GM12878 (cell line): ENCODE data around the gene INSIG2. TPM values are rescaled to one million over a fixed set of nuclear protein-coding genes. Genes with fewer than 3 reads are reported as not detected.

Experiments used
- ATAC-seq: fragments of 200-7000 bp; cut with Tn5 transposase; 3 replicates; pipeline ENCODE4 v1.9.1; 2020; ENCODE audit warnings: mild to moderate bottlenecking, moderate library complexity
- BruUV-seq: library from RNA; stranded (reverse); fragments of 400-500 nt; replicated peaks from 2 replicates; lab custom pipeline; 2021; lab: Mats Ljungman, UMichigan
- CTCF ChIA-PET: fragments of 300-600 bp; sonication (Branson Sonifier 250); formaldehyde crosslinking; extraction: SDS; loops from one replicate; lab custom pipeline; 2021; ENCODE audit warnings: inconsistent platforms; lab: Yijun Ruan, JAX
- POLR2A ChIA-PET: fragments of 350-600 bp; formaldehyde crosslinking; extraction: SDS; loops from one replicate; lab custom pipeline; 2021; ENCODE audit warnings: inconsistent platforms; lab: Charles Lee
- RAD21 ChIA-PET: fragments of 300-600 bp; sonication (Branson Sonifier 250); formaldehyde crosslinking; loops from one replicate; lab custom pipeline; 2023; ENCODE audit warnings: antibody characterized with exemption; ENCODE audit not compliant: unreplicated experiment; lab: Charles Lee
- SMC1A ChIA-PET: fragments of 300-600 bp; sonication (Branson Sonifier 250); formaldehyde crosslinking; loops from one replicate; lab custom pipeline; 2023; ENCODE audit not compliant: unreplicated experiment, uncharacterized antibody; lab: Charles Lee
- DNase-seq: peaks from one replicate; pipeline ENCODE4 v3.0.0-alpha.2; 2011; ENCODE audit warnings: low read depth, low spot score
- FAIRE-seq: peaks from 3 replicates; lab custom pipeline; 2011; peaks lifted over from hg19 to GRCh38; lab: Jason Lieb, UNC
- H2AFZ ChIP-seq: 2 replicates; pipeline ENCODE4 v1.6.0; 2011; ENCODE audit warnings: low read depth, low read length, control low read depth; ENCODE audit not compliant: control insufficient read depth
- H3K27ac ChIP-seq: 2 replicates; pipeline ENCODE4 v1.5.1; 2011; ENCODE audit warnings: control low read depth; ENCODE audit not compliant: control insufficient read depth, insufficient read depth
- H3K27me3 ChIP-seq, 2 experiments: replicated peaks in 1 of 2; 2 replicates each; pipeline versions ENCODE4 v1.6.0 to v1.6.1; 2011; ENCODE audit warnings: low read length in 1 of 2; ENCODE audit not compliant: control insufficient read depth in 2 of 2, insufficient read depth in 2 of 2
- H3K36me3 ChIP-seq, 2 experiments: 2 replicates each; pipeline ENCODE4 v1.5.1; 2011; ENCODE audit warnings: low read length in 1 of 2; ENCODE audit not compliant: control insufficient read depth in 2 of 2, insufficient read depth in 2 of 2
- H3K4me1 ChIP-seq: 2 replicates; pipeline ENCODE4 v1.6.1; 2011; ENCODE audit warnings: mild to moderate bottlenecking, low read length, moderate library complexity, mixed read lengths; ENCODE audit not compliant: control insufficient read depth, insufficient read depth
- H3K4me2 ChIP-seq: 2 replicates; pipeline ENCODE4 v1.6.0; 2011; ENCODE audit warnings: control low read depth; ENCODE audit not compliant: control insufficient read depth, insufficient read depth
- H3K4me3 ChIP-seq: fragments of 200-600 bp; sonication (generic); 2 replicates; pipeline ENCODE4 v1.5.1; 2016
- H3K79me2 ChIP-seq: 2 replicates; pipeline ENCODE4 v1.6.0; 2011; ENCODE audit warnings: low read length; ENCODE audit not compliant: control insufficient read depth, insufficient read depth
- H3K9ac ChIP-seq: 2 replicates; pipeline ENCODE4 v1.8.0; 2011; ENCODE audit warnings: low read length, control low read depth, mixed read lengths; ENCODE audit not compliant: control insufficient read depth, insufficient read depth
- H3K9me3 ChIP-seq: replicated peaks from 3 replicates; pipeline ENCODE4 v1.5.1; 2011; ENCODE audit warnings: mild to moderate bottlenecking, low read length; ENCODE audit not compliant: control insufficient read depth, insufficient read depth
- H4K20me1 ChIP-seq: 2 replicates; pipeline ENCODE4 v1.6.0; 2011; ENCODE audit not compliant: control insufficient read depth, insufficient read depth
- BCL3 ChIP-seq: IDR thresholded peaks from 2 replicates; pipeline ENCODE4 v1.6.1; 2011; ENCODE audit warnings: borderline replicate concordance, low read depth, mild to moderate bottlenecking, moderate library complexity, low read length; ENCODE audit not compliant: insufficient read depth, poor library complexity, severe bottlenecking
- GABPA ChIP-seq: IDR thresholded peaks from 2 replicates; pipeline ENCODE4 v1.6.1; 2014; ENCODE audit warnings: antibody characterized with exemption, low read depth, mild to moderate bottlenecking, inconsistent platforms
- IKZF1 ChIP-seq: fragments of 450-650 bp; conservative IDR thresholded peaks from 2 replicates; pipeline ENCODE4 v1.6.1; 2017; ENCODE audit warnings: antibody characterized with exemption, mild to moderate bottlenecking
- MTA2 ChIP-seq: fragments of 450-650 bp; IDR thresholded peaks from 2 replicates; pipeline ENCODE4 v1.6.1; 2016; ENCODE audit warnings: low read depth, mild to moderate bottlenecking, moderate library complexity
- PAX5 ChIP-seq: IDR thresholded peaks from 2 replicates; pipeline ENCODE4 v1.6.1; 2011; ENCODE audit warnings: low read depth, low read length, borderline replicate concordance
- POU2F2 ChIP-seq: IDR thresholded peaks from 3 replicates; pipeline ENCODE4 v1.6.1; 2011; ENCODE audit warnings: low read depth, mild to moderate bottlenecking, low read length, borderline replicate concordance
- RAD51 ChIP-seq: fragments of 450-650 bp; IDR thresholded peaks from 2 replicates; pipeline ENCODE4 v1.6.1; 2016; ENCODE audit warnings: moderate library complexity, mild to moderate bottlenecking, inconsistent platforms
- RFX5 ChIP-seq: IDR thresholded peaks from 2 replicates; pipeline ENCODE4 v1.6.1; 2011; ENCODE audit warnings: low read depth, low read length, improper control_type of control experiment
- SIX5 ChIP-seq: IDR thresholded peaks from 2 replicates; pipeline ENCODE4 v1.6.1; 2011; ENCODE audit warnings: mild to moderate bottlenecking, low read depth, low read length, moderate library complexity; ENCODE audit not compliant: severe bottlenecking
- TARDBP ChIP-seq: IDR thresholded peaks from 2 replicates; pipeline ENCODE4 v1.6.1; 2016; ENCODE audit warnings: borderline replicate concordance
- ZNF24 ChIP-seq: fragments of 450-650 bp; IDR thresholded peaks from 2 replicates; pipeline ENCODE4 v1.6.1; 2017; ENCODE audit warnings: antibody characterized with exemption, mild to moderate bottlenecking
- WGBS: methylation state at CpG from one replicate; pipeline ENCODE4 v1.1.6; 2016; ENCODE audit warnings: low lambda C conversion rate; ENCODE audit not compliant: insufficient replicate concordance, insufficient coverage; ENCODE audit errors: missing lambda C conversion rate; 5-methylcytosine and 5-hydroxymethylcytosine counted together
- in situ Hi-C: fragments of 300-500 bp; cut with MboI; formaldehyde crosslinking; loops from 9 replicates; pipeline ENCODE4 v1.14.3; 2018; ENCODE audit warnings: mixed read lengths
- intact Hi-C: fragments of 100-400 bp; cut with micrococcal nuclease; formaldehyde crosslinking; loops from one replicate; pipeline ENCODE4 v1.14.2; 2022; ENCODE audit not compliant: unreplicated experiment
- polyA plus RNA-seq, 11 experiments: library from polyadenylated mRNA; depleted of rRNA in 4 of 11; unstranded in 6 of 11; stranded (reverse) in 5 of 11; fragments of >200 nt; fragmentation: Nextera tagmentation in 4 of 11; fragmentation: Illumina TruSeq in 1 of 11; extraction: Ambion mirVana in 4 of 11; extraction: Trizol in 1 of 11; gene quantifications; 1 replicate in 1 of 11; 2 replicates in 10 of 11; pipeline versions ENCODE4 v1.2.1 to v1.2.3, GENCODE V29; 2011 to 2016; ENCODE audit warnings: inconsistent platforms in 2 of 11, missing spikeins in 2 of 11, low read depth in 1 of 11
- total RNA-seq, 4 experiments: library from RNA; depleted of rRNA in 3 of 4; stranded (reverse); fragments of >200 nt in 3 of 4; fragmentation: Illumina TruSeq in 1 of 4; extraction: Trizol in 1 of 4; gene quantifications; 2 replicates each; pipeline versions ENCODE4 v1.2.1 to v1.2.3, GENCODE V29; 2013 to 2021
- TF ChIP-seq, protein P1 (sequence below): fragments of 450-650 bp; IDR thresholded peaks from 2 replicates; pipeline ENCODE4 v1.6.1; 2016; ENCODE audit warnings: mild to moderate bottlenecking
- TF ChIP-seq, protein P2 (sequence below): fragments of 450-650 bp; formaldehyde crosslinking; IDR thresholded peaks from 2 replicates; pipeline ENCODE4 v1.5.0; 2022; ENCODE audit warnings: mild to moderate bottlenecking, missing genetic modification characterization
- TF ChIP-seq, protein P3 (sequence below): fragments of 450-650 bp; IDR thresholded peaks from 2 replicates; pipeline ENCODE4 v1.6.1; 2017; ENCODE audit warnings: low read depth, mild to moderate bottlenecking, moderate library complexity

INSIG2 gene
- total and polyA plus RNA-seq, 10 of the 15 experiments (the other 5 are each of a cell fraction or from before 2014, with no cell fraction given): 4.9 to 92.7 (median 12.0) TPM

- no peak overlapping the region for H3K4me3 ChIP-seq
- no peak for TF ChIP-seq GABPA
- TF ChIP-seq, protein P1, sequence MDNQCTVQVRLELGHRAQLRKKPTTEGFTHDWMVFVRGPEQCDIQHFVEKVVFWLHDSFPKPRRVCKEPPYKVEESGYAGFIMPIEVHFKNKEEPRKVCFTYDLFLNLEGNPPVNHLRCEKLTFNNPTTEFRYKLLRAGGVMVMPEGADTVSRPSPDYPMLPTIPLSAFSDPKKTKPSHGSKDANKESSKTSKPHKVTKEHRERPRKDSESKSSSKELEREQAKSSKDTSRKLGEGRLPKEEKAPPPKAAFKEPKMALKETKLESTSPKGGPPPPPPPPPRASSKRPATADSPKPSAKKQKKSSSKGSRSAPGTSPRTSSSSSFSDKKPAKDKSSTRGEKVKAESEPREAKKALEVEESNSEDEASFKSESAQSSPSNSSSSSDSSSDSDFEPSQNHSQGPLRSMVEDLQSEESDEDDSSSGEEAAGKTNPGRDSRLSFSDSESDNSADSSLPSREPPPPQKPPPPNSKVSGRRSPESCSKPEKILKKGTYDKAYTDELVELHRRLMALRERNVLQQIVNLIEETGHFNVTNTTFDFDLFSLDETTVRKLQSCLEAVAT: no peak
- TF ChIP-seq RFX5: no peak
- TF ChIP-seq SIX5: no peak
- no peak for TF ChIP-seq BCL3
- TF ChIP-seq ZNF24: no peak
- no peak for TF ChIP-seq PAX5
- TF ChIP-seq TARDBP: no peak
- TF ChIP-seq IKZF1: no peak
- no peak for TF ChIP-seq RAD51
- TF ChIP-seq, protein P2, sequence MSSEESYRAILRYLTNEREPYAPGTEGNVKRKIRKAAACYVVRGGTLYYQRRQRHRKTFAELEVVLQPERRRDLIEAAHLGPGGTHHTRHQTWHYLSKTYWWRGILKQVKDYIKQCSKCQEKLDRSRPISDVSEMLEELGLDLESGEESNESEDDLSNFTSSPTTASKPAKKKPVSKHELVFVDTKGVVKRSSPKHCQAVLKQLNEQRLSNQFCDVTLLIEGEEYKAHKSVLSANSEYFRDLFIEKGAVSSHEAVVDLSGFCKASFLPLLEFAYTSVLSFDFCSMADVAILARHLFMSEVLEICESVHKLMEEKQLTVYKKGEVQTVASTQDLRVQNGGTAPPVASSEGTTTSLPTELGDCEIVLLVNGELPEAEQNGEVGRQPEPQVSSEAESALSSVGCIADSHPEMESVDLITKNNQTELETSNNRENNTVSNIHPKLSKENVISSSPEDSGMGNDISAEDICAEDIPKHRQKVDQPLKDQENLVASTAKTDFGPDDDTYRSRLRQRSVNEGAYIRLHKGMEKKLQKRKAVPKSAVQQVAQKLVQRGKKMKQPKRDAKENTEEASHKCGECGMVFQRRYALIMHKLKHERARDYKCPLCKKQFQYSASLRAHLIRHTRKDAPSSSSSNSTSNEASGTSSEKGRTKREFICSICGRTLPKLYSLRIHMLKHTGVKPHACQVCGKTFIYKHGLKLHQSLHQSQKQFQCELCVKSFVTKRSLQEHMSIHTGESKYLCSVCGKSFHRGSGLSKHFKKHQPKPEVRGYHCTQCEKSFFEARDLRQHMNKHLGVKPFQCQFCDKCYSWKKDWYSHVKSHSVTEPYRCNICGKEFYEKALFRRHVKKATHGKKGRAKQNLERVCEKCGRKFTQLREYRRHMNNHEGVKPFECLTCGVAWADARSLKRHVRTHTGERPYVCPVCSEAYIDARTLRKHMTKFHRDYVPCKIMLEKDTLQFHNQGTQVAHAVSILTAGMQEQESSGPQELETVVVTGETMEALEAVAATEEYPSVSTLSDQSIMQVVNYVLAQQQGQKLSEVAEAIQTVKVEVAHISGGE (CRISPR knock-in tag): no peak
- TF ChIP-seq POU2F2: no peak
- TF ChIP-seq, protein P3, sequence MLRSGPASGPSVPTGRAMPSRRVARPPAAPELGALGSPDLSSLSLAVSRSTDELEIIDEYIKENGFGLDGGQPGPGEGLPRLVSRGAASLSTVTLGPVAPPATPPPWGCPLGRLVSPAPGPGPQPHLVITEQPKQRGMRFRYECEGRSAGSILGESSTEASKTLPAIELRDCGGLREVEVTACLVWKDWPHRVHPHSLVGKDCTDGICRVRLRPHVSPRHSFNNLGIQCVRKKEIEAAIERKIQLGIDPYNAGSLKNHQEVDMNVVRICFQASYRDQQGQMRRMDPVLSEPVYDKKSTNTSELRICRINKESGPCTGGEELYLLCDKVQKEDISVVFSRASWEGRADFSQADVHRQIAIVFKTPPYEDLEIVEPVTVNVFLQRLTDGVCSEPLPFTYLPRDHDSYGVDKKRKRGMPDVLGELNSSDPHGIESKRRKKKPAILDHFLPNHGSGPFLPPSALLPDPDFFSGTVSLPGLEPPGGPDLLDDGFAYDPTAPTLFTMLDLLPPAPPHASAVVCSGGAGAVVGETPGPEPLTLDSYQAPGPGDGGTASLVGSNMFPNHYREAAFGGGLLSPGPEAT: no peak
- TF ChIP-seq MTA2: no peak
These were observed 31.5 kb upstream of the INSIG2 start for GRCh38 chr2:118056801-118057200.

More at GRCh38 chr2:118056801-118057200, 31.5 kb upstream of the INSIG2 start:
- Histone ChIP-seq H2AFZ (no peak overlapping the region), H4K20me1 (no peaks in the 10 kb centered on the region; the same call in 1 of the 2 replicates), H3K9ac (no peak overlapping the region), H3K27ac (no peak overlapping the region), H3K79me2 (no peaks in the 10 kb centered on the region), H3K36me3 (no peaks in the 10 kb centered on the region), H3K4me2 (peak overlapping the region; percentile 92; the same call in 1 of the 2 replicates), H3K4me1 (peaks cover 41% of the 10 kb centered on the region), H3K9me3 (no peaks in the 10 kb centered on the region), H3K27me3 (no peaks in the 10 kb centered on the region)
- intact Hi-C loops: loop anchor here (5.0 kb wide), 1 partner anchor 130 kb away; no protein-coding TSS in a partner anchor
- ChIA-PET SMC1A (interaction anchor here (0.9 to 11.4 kb wide), 5 partner anchors 8 to 67 kb away, joined by 4 to 358 read pairs (median 7); partner anchors contain the start of gene INSIG2), POLR2A (interaction anchor here (1.2 to 1.3 kb wide), 2 partner anchors 31 to 34 kb away, joined by 4 to 6 read pairs; partner anchors contain the start of gene INSIG2), RAD21 (interaction anchor here (0.7 to 3.1 kb wide), 6 partner anchors 10 to 825 kb away, joined by 3 to 48 read pairs (median 5); partner anchors contain the start of gene INSIG2), CTCF (interaction anchor here (1.0 to 19.8 kb wide), 5 partner anchors 8 to 32 kb away, joined by 3 to 626 read pairs (median 11); partner anchors contain the start of gene INSIG2)
- DNase-seq: no peak
- BruUV-seq: no TSS peak
- no peak for ATAC-seq
- in situ Hi-C loops: no loop called here
- FAIRE-seq: no peak
- 83% methylated on average over 3 of the region's 3 CpGs for WGBS
